IPS-18c (cell line): ENCODE results near the gene GFOD1.

Experiments used
- H3K4me3 ChIP-seq: 2 replicates; pipeline ENCODE4 v1.7.0; 2013; ENCODE audit warnings: low read depth, mild to moderate bottlenecking, low read length, moderate library complexity; ENCODE audit not compliant: insufficient read depth
- H3K9me3 ChIP-seq: one replicate; pipeline ENCODE4 v1.6.1; 2013; ENCODE audit warnings: mild to moderate bottlenecking, low read length, moderate library complexity; ENCODE audit not compliant: control insufficient read depth, insufficient read depth

The GFOD1 gene

GRCh38 chr6:13493147-13493546 is 5.7 kb upstream of the GFOD1 start:
- Histone ChIP-seq H3K9me3 (no peaks in the 10 kb centered on the region), H3K4me3 (no peak overlapping the region)

- Histone ChIP-seq H3K9me3 (no peaks in the 10 kb centered on the region), H3K4me3 (no peak overlapping the region)
These were observed 5.0 kb upstream of the GFOD1 start for GRCh38 chr6:13492357-13492756.

GRCh38 chr6:13491538-13491937 is 4.1 kb upstream of the GFOD1 start:
- no peak overlapping the region for H3K4me3 ChIP-seq

GRCh38 chr6:13490402-13490801 is 3.0 kb upstream of the GFOD1 start:
- no peaks in the 10 kb centered on the region for H3K9me3 ChIP-seq

More at GRCh38 chr6:13491538-13491937, 4.1 kb upstream of the GFOD1 start:
- no peaks in the 10 kb centered on the region for H3K9me3 ChIP-seq

GRCh38 chr6:13488896-13489237 is 1.5 kb upstream of the GFOD1 start:
- no peak overlapping the region for H3K4me3 ChIP-seq
- no peaks in the 10 kb centered on the region for H3K9me3 ChIP-seq

More at GRCh38 chr6:13490402-13490801, 3.0 kb upstream of the GFOD1 start:
- H3K4me3 ChIP-seq, result no peak overlapping the region

- peak overlapping the region; percentile 43 for H3K4me3 ChIP-seq
- no peaks in the 10 kb centered on the region for H3K9me3 ChIP-seq
These were observed 855 bp upstream of the GFOD1 start for GRCh38 chr6:13488015-13488895.

- Histone ChIP-seq H3K9me3 (no peaks in the 10 kb centered on the region), H3K4me3 (peak overlapping the region; percentile 68)
These were observed 700 bp downstream of the GFOD1 start for GRCh38 chr6:13486679-13487121.

- H3K4me3 ChIP-seq, result peak overlapping the region; percentile 68
- no peaks in the 10 kb centered on the region for H3K9me3 ChIP-seq
These were observed 1.4 kb downstream of the GFOD1 start for GRCh38 chr6:13485923-13486562.

- no peaks in the 10 kb centered on the region for H3K9me3 ChIP-seq
These were observed 2.1 kb downstream of the GFOD1 start for GRCh38 chr6:13485303-13485702.

GRCh38 chr6:13484827-13485226 is 2.6 kb downstream of the GFOD1 start:
- Histone ChIP-seq H3K9me3 (no peaks in the 10 kb centered on the region), H3K4me3 (no peak overlapping the region)

More at GRCh38 chr6:13485303-13485702, 2.1 kb downstream of the GFOD1 start:
- peak overlapping the region; percentile 68 for H3K4me3 ChIP-seq

- H3K4me3 ChIP-seq, result no peak overlapping the region
- no peaks in the 10 kb centered on the region for H3K9me3 ChIP-seq
These were observed 3.2 kb downstream of the GFOD1 start for GRCh38 chr6:13484138-13484708.

GRCh38 chr6:13480631-13481501 is 6.5 kb downstream of the GFOD1 start:
- Histone ChIP-seq H3K4me3 (no peak overlapping the region; the same call in 1 of the 2 replicates), H3K9me3 (no peaks in the 10 kb centered on the region)

- Histone ChIP-seq H3K4me3 (no peak overlapping the region), H3K9me3 (no peaks in the 10 kb centered on the region)
These were observed 7.4 kb downstream of the GFOD1 start for GRCh38 chr6:13479971-13480434.

- Histone ChIP-seq H3K4me3 (no peak overlapping the region), H3K9me3 (no peaks in the 10 kb centered on the region)
These were observed 8.1 kb downstream of the GFOD1 start for GRCh38 chr6:13479206-13479800.

- H3K4me3 ChIP-seq, result no peak overlapping the region
- no peaks in the 10 kb centered on the region for H3K9me3 ChIP-seq
These were observed 8.9 kb downstream of the GFOD1 start for GRCh38 chr6:13478525-13478966.

- no peak overlapping the region for H3K4me3 ChIP-seq
- no peaks in the 10 kb centered on the region for H3K9me3 ChIP-seq
These were observed 12.6 kb downstream of the GFOD1 start for GRCh38 chr6:13474787-13475186.

GRCh38 chr6:13474360-13474759 is 13.0 kb downstream of the GFOD1 start:
- Histone ChIP-seq H3K4me3 (no peak overlapping the region), H3K9me3 (no peaks in the 10 kb centered on the region)
